NCI-H1436 (cell line): ENCODE data around the gene RPL19.

Experiments used
- DNase-seq: peaks from one replicate; lab custom pipeline; 2025; lab: John Stamatoyannopoulos, UW

RPL19 gene

GRCh38 chr17:39224778-39225307 lies 24.8 kb downstream of the RPL19 start:
- DNase-seq: no peak

DNA sequence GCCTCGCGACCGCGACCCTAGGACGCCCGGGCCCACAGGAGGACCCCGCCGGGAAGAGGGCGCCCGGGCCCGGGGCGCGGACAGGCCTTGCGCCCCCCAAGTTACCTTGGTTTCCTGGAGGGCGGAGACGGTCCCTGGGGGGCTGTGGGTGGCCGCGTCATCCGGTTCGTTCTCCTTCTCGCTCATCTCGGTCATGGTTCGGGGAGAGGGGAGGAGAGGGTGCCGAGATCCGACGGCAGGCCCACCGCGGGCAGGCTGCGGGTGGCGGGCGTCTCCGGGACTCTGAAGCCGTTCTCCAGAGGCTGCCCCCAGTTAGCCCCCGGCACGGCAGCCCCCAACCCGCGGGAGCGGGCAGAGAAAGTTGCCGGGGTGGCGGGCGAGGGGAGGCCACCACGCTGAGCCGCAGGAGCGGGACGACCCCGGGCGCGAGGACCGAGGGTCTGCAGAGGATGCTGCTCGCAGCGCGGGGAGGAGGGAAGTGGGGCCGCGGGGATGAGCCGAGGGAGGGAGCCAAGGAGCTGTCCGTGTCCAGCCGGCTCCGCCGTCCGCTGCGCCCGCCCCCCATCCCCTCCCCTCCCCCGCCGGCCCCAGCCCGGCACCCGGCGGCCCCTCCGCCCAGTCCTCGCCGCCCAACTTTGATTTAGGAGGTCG lies 25.4 kb downstream of the RPL19 start, which contains the start of gene STAC2:
TSS of gene STAC2 (minus strand) at position 638 of the 651 bp plus-strand sequence. CDS start at position 195, 443 bp downstream.
- DNase-seq: no peak

GRCh38 chr17:39225959-39226683 lies 26.0 kb downstream of the RPL19 start:
- DNase-seq: peak; percentile 85

DNA sequence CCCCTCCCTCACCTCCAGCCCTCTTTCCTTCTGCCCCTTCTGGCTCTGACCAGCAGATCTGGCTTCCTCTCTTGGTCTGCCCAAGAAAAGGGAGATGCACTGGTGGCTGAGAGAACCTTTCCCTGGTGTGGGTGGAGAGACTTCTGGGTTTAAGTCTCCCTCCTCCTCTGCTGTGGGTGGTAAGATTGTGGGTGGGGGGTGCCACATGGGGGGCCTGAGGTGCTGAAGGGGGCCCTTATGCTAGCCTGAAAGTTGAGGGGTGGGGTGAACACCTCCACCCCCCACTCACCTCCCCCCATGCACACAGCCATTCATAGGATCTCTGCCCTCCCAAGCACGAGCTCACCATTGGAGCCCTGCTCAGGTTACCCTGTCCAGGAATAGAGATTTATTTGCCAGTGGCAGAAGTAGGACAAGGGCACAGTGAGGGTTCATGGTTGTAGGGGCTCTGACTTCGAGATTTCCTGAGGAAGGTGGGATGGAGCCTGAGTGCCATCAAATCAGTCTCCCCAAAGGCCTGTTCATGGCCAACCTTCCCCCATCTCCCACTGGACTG lies 27.4 kb downstream of the RPL19 start:
- no peak for DNase-seq

GRCh38 chr17:39229274-39229913 lies 29.3 kb downstream of the RPL19 start:
- no peak for DNase-seq

GRCh38 chr17:39230361-39230760 lies 30.3 kb downstream of the RPL19 start:
- DNase-seq: no peak

DNA sequence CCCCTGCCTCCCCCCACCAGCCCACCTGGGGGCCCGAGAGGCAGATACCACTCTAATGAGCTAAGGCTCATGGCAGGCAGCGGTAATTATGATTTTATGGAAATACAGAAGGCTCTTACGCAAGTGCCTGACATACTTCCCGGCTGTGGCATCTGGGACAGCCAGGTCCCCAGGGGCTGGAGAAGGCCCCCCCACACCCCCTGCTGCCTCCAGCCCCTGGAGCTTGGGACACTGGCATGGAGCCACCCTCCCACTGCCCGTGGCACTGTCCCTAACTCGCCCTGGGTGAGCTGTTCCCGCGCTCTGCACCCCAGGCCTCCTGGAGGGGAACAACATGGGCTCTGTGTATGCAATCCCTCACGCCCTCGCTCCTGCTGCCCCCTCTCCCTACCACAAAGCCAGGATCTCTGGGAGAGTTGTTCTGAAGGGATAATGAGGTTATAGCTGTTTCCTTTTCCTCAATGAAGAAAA lies 31.0 kb downstream of the RPL19 start:
- no peak for DNase-seq

GRCh38 chr17:39231591-39232551 lies 31.8 kb downstream of the RPL19 start:
- DNase-seq: peak; percentile 87

GRCh38 chr17:39235555-39236449 lies 35.7 kb downstream of the RPL19 start:
- DNase-seq: peak; percentile 90

GRCh38 chr17:39236450-39236927 lies 36.4 kb downstream of the RPL19 start:
- no peak for DNase-seq

GRCh38 chr17:39236981-39237441 lies 36.9 kb downstream of the RPL19 start:
- no peak for DNase-seq

- no peak for DNase-seq
Measured at GRCh38 chr17:39237586-39237985, 37.5 kb downstream of the RPL19 start.

GRCh38 chr17:39238311-39238972 lies 38.4 kb downstream of the RPL19 start:
- peak; percentile 92 for DNase-seq

- DNase-seq: peak; percentile 72
Measured at GRCh38 chr17:39239640-39240314, 39.7 kb downstream of the RPL19 start.

DNA sequence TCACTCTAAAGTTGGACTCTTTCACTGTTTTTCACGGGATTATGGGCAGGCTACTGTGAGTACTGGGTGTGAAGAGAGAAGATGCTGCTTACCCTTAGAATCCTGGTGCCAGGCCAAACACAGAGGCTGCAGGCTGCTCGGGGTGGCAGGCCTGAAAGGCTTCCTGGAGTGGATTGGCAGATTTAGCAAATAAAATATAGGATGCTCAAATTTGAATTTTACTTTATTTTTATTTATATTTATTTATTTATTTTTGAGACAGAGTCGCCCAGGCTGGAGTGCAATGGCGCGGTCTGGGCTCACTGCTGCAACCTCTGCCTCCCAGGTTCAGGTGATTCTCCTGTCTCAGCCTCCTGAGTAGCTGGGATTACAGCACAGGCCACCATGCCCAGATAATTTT lies 40.5 kb downstream of the RPL19 start:
- DNase-seq: no peak

- no peak for DNase-seq
Measured at GRCh38 chr17:39243155-39243554, 43.1 kb downstream of the RPL19 start.

DNA sequence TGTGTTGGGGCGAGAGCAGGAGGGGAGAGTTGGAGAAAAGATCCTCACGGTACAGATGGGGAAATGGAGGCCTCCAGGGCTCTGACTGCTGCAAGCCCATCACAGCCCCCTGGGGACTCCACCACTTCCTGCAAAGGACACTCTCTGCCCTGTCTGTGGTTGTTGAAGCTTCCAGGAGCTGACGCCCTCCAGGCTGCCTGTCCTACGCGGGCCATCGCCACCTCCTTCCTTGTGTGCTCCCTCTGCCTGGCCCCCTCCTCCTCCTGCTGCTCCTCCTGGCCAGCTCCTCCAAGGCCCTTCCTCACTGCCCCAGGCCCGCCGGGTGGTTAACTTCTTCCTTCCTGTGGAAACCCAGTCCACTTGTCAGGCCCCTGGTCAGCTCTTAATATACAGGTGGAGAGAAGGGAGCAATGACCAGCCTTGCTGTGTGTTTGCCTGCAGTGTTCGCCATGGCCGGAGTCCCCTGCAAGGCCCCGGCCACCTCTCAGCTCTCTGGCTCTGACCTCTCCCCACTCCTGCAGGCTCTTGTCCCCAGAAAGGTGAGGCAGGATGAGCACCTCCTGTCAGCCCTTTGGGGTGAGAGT lies 44.0 kb downstream of the RPL19 start:
- no peak for DNase-seq
